ENCODE results near the gene PARP16.

The PARP16 gene

DNA sequence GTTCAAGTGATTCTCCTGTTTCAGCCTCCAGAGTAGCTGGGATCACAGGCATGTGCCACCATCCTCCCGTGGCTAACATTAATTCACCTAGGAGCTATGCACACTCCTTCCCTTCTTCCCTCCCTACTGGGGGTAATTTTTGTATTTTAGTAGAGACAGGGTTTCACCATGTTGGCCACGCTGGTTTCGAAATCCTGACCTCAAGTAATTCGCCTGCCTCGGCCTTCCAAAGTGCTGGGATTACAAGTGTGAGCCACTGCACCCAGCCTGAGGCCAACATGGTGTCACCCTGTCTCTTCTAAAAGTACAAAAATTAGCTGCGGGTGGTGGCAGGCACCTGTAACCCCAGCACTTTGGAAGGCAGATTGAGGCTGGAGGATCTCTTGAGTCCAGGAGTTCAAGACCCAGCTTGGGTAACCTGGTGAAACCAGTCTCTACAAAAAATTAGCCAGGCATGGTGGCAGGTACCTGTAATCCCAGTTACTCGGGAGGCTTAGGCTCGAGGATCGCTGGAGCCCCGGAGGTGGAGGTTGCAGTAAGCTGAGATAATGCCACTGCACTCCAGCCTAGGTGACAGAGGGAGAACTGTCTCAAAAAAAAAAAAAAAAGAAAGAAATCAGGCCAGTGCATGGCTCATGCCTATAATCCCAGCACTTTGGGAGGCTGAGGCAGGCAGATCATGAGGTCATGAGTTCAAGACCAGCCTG, 23.9 kb upstream of the PARP16 start:
- DNase-seq = no peak

DNA sequence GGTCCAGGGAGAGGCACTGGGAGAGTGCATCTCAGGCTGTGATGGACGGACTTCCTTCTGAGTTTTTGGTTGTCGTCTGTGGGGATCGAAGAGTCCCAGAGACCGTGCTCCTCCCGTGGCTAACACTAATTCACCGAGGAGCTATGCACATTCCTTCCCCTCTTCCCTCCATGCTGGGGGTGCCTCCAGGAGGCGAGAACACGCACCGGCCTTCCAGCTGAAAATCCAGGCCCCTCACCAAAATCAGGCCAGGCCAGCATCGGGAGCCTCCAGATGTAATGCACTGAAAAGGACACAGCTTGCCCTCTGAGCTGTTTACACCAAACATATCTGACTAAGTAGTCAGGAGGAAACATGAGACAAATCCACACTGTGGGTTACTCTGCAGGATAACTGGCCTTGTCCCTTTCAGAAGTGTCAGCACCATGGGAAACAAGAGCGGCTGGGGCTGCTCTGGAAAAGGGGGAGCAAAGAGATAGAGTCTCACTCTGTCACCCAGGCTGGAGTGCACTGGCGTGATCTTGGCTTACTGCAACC, 23.3 kb upstream of the PARP16 start:
- no peak for DNase-seq

DNA sequence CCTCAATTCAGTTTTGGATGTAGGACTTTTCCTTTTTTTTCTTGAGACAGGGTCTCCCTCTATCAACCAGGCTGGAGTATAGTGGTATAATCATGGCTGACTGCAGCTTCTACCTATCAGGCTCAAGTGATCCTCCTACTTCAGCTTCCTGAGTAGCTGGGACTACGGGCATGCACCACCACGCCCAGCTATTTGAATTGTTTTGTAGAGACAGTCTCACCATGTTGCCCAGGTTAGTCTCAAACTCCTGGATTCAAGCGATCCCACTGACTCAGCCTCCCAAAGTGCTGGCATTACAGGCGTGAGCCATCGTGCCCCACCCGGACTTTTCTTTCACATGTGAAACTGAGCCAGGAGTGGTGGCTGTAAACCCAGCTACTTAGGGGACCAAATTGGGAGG, 21.3 kb upstream of the PARP16 start:
- no peak for DNase-seq

DNA sequence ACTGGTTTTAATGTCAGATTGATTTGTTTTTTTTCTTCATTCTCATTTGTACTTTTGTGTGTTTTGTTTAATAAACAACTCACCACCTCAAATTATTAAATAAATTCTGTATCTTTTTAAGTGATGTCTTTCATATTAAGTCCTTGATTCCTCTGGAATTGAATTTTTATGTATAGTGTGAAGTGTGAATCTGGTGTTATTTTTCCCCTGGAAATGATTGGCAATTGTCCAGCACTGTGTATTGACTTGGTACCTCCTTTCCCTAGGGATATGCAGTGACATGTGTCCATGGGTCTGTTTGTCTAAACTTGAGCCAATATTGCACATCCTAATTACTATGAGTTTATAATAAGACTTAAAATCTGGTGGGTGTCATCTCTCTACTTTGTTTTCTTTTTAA, 19.9 kb upstream of the PARP16 start:
- no peak for DNase-seq

DNA sequence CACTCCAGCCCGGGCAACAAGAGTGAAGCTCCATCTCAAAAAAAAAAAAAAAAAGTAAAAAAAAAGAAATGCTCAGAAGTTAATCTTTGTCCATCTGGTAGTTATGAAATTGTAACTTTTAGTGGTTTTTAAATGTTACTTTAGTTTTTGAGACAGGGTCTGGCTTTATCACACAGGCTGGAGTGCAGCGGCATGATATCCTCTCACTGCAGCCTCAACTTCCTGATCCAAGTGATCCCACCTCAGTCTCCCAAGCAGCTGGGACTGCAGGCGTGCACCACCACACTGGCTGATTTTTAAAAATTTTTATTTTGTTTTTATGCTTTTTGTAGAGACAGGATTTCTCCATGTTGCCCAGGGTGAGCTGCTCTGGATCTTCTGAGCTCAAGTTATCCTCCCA, 19.1 kb upstream of the PARP16 start:
- no peak for DNase-seq

DNA sequence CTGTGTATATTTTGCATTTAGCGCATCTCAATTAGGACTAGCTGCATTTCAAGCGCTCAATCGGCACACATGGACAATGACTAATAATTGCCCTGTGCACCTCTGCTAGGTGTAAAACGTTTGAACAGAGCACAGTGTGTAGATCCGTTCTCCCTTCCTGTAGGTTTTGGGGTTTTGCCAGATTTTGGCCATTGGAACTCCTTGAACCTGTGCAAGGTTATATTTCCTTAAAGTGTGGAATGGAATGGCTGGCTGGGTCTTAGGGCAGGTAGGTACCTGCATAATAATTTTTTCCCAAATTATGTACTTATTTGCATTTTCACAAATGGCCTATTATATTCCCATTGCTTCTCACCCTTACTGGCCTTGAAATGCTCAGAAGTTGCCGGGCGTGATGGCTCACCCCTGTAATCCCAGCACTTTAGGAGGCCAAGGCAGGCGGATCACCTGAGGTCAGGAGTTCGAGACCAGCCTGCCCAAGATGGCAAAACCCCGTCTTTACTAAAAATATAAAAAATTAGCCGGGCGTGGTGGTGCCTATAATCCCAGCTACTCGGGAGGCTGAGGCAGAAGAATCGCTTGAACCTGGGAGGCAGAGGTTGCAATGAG, 18.6 kb upstream of the PARP16 start:
- DNase-seq = no peak

DNA sequence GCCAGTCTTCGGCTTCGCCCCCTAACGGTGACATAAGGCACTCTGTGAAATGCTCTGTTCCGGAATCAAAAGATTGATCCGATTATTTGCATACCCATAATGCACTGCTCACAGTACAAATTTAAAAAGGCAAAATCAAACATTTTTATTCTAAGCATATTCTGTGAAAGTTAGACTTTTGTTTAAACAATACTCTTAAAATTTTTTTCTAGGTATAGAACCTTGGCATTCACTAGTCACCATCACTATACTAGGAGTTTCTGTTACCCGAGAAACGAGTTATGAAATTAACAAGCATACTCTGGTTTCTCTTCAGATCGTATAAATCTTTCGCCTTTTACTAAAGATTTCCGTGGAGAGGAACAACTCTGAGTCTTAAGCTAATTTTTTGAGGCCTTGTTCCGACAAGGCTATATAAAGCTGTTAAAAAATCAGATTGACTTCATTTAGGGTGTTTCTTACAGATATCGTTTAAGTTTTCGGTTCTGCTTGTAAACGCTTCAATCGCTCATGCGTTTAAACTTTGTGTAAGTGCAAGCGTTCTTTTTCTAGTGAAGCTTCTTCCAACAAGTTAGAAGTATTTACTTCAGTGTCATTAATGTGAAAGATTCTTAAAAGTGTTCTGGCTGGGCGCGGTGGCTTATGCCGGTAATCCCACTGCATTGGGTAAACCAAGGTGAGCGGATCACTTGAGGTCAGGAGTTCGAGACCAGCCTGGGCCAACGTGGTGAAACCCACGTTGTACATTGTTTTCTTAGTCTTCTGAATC, 17.9 kb upstream of the PARP16 start, which contains the start of gene RNU5B-1:
TSS of gene RNU5B-1 (plus strand) at position 297 of the 769 bp plus-strand sequence.
- peak; percentile 84 for DNase-seq

DNA sequence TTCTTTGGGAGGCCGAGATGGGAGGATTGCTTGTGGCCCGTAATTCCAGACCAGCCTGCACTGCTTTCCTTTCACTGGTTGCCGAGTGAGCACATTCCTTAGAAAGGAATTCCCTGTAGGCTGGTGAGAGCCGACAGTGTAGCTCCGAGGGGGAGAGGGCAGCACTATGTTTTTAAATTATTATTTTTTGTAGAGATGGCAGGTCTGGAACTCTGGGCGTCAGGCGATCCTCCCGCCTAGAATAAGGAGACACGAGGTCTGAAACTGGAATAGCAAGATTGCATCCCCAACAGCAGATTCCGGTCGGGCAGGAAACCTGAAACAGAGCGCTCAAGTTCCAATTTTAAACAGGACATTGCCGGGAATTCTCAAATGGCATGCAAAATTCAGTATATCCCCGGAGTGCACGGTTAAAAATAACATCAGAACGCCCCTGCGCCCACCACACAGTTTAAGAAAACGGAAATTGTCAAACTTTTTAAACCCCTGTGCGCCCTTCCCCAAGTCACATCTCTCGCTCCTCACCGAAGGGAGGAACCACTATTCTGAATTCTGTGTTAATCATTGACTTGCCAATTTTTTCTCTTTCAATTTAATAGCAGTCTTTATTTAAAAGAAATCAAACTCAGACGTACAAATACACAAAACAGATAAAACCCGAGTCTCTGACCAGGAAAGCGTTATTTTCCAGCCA, 17.2 kb upstream of the PARP16 start:
- no peak for DNase-seq

DNA sequence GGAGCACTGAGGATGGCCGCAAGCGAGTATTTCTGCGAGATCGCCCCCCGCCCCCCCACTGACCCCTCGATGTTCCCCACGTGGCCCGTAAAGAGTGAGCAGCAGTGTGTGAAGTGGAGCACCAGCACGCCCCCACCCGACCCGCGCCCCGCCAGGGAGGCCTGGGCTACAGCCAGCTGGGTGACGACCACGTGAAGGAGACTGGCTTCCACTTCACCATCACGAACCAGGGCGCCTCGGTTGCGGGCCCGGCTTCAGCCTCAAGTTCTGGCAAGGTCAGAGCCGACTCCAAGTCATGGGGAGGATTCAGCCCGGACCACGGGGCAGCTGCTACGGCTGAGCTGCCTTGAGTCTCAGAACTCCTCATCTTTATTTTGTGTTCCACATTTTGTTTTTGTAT, 15.4 kb upstream of the PARP16 start:
- DNase-seq = no peak

DNA sequence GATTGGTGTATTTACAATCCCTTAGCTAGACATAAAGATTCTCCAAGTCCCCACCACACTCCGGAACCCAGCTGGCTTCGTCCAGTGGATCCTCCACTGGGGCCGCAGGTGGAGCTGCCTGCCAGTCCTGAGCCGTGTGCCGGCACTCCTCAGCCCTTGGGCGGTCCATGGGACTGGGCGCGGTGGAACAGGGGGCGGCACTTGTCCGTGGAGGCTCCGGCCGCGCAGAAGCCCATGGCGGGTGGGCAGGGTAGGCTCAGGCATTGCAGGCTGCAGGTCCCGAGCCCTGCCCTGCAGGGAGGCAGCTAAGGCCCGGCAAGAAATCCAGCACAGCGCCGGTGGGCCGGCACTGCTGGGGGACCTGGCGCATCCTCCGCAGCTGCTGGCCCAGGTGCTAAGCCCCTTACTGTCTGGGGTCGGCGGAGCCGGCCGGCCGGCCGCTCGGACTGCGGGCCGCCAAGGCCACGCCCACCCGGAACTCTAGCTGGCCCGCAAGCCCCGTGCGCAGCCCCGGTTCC, 14.3 kb upstream of the PARP16 start:
- no peak for DNase-seq

DNA sequence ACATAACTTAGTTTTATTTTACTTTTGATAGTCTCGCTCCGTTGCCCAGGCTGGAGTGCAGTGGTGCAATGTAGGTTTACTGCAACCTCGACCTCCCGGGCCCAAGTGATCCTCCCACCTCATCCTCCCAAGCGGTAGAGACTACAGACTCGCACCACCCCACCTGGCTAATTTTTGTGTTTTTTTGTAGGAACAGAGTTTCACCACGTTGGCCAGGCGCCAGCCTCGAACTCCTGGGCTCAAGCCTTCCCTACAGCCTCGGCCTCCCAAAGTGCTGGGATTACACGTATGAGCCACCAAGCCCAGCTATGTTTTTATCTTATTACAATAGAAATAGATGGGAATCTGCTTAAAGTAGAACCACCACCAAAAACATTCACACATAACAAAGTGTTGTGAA, 12.0 kb upstream of the PARP16 start:
- no peak for DNase-seq

DNA sequence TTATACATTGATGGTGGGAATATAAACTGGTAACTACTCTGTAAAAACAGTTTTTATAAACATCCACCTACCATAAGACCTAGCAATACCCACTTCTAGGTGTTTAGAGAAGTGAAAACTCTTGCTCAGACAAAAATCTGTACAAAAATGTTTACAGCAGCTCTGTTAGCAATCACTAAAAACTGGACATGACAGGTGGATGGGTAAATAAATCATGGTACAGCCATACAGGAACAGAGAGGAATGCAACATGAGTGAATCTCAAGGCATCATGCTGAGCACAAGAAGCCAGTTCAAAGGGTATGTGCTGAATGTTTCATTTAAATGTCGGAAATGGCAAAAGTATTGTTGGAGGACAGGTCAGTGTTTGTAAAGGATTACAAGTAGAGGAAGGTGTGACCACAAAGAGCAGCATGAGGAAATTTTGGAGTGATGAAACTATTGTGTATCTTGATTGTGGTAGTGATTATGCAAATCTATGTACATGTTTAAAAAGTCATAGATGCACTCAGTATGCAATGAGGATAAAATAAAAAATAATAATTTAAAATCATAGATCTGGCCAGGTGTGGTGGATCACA, 6.3 kb upstream of the PARP16 start:
- DNase-seq = no peak

DNA sequence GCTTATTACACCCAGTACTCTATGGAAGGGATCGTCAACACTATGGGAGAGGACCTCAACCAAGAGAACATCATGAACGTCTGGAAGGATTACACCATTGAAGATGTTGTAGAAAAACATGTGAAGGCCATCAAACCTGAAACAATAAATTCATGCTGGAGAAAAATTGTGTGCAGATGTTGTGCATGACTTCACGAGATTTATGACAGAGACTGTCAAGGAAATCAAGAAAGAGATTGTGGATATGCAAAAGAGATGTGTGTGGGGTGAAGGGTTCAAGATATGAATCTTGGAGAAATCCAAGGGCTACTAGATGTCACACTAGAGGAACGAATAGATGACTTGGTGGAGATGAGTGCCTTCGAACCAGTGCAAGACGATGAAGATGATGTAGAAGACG, 3.5 kb upstream of the PARP16 start:
- no peak for DNase-seq

DNA sequence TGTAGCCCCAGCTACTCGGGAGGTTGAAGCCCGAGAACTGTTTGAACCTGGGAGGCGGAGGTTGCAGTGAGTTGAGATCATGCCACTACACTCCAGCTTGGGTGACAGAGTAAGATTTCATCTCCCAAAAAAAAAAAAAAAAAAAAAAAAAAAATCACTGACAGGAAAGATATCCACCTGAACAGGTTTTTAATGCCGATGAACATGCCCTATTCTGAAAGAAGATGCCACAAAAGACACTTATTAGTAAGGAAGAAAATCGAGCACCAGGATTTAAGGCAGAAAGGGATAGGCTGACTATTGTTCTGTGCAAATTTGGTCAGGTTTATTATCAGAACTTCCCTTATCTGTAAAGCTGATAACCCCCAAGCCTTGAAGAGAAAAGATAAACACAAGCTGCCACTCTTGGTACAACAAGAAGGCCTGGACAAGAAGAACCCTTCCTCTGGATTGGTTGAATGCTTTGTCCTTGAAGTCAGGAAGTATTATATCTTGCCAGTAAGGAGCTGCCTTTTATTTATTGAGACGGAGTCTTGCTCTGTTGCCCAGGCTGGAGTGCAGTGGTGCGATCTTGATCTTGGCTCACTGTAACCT, 2.7 kb upstream of the PARP16 start:
- no peak for DNase-seq

DNA sequence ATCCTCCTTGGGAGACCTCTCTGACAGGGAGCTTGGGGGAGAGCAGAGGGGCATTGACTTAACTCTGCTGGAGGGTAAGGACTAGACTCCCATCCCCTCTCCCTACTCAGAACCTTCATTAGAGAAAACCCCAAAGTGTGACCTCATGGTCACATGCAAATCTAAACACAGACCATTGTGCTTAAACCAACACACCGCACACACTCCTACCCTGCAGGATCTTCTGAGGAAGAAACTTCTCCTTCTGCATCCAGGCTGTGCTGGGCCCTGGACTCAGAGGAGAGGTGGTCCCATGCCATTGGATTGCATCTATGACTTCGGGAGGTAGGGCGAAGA, 805 bp upstream of the PARP16 start:
- DNase-seq = no peak

DNA sequence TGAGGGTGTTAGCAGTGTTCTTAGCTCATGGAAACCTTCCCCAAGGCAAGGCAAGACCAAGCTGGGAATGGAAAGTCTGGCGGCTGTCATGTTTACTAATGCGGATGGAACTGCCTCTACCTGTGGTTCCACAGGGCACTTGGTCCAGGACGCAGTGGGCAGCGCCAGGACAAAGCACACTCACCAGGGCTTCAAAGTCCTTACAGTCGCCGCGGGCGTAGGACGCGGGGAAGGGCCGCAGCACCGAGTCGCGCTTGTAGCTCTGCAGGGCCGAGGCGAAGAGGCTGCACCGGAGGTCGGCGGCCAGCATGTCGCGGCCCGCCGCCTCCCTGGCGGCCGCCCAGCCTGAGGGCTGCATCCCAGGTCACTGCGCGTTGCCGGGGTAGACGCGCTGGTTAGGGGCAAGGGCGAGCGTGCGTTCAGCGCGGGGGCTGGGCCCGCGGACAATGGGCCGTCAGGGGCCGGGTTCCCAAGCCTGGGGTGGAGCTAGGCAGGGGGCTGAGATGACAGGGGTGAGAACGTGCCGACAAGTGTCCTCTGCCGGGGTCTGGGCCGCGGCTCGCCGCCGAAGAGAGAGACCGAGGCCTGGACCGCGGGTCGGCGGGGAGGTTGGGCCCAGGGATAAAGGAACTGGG, 497 bp downstream of the PARP16 start:
- no peak for DNase-seq

DNA sequence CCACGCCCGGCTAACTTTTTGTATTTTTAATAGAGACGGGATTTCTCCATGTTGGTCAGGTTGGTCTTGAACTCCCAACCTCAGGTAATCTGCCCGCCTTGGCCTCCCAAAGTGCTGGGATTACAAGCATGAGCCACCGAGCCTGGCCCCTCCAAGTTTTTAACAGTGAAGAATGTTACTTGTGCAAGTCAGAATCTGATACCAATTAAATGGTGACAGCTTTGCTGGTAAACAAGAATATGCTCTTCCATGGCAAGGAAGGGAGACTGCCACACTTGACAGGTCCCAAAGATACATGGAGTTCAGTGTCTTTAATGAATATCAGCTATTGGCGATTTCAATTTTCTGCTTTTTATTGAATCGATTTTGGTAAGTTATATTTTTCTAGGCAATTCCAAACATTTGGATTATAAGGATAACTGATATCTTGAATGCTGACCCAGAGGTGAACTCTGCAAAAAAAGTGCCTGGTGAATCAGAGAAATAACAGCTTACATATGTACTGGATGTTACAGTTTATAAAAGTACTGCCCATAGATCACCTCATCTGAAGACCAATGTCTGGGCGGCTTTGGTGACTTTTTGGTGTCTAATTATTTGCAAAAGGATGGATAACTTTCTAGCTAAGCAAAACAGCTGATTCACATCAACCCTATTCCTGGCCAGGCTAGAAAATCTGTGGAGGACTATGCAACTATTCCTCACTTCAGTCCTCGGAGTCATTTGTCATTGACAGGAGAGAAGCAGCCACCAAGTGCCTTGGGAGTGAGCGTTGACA, 1.2 kb downstream of the PARP16 start:
- DNase-seq = no peak

DNA sequence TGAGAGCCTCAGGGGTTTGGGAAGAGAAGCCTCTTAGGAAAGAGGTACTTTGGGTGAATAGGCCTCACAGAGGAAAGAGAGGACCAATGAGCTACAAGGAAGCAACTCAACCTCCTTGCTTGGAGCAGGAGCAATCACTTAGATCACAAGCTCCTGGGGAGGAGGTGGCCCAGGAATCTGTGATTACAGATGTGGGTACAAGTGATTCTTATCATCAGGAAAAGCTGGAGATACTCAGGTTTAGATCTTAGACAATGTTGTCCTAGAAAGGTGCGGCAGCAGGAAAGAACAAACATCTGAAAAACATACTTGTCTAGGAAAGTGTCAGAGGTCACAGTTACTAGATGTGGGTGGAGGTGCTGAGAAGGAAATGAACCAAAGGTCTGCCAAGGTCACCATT, 8.2 kb downstream of the PARP16 start:
- no peak for DNase-seq

DNA sequence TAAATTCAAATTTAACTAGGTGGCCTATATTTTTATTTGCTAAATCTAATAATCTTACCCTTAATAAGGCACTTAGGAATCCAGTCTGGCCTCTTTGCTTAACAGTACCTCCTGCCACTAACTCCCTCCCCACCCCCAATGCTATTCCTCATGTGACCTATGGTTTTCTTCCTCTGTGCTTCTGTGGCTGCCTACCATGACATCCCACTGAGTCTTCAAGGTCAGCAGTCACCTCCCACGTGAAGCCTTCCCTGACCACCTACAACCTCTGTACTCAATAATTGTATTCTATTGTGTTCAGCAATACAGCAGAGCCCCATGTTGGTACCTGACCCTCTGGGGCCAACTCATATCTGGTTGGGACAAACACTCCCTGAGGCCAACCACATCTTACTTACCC, 9.7 kb downstream of the PARP16 start:
- DNase-seq = no peak

DNA sequence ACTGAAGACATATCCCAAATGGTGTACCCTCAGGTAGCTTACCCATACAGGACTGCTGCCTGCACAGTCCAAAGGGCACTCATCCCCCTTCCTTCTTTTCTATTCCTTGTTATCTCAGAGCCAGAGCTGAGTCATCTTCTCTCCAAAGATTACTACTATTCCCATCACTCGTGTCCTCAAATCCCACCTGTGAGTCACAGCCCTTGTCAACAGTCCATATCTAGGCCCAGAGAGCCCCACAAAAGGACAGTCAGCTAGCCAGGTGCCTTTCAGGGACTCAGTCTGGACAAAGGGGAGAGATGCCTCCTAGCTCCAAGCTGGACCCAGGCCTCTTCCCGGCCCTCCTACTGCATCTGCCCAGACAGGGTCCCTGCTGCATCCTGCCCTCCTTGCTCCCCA, 11.0 kb downstream of the PARP16 start:
- no peak for DNase-seq

DNA sequence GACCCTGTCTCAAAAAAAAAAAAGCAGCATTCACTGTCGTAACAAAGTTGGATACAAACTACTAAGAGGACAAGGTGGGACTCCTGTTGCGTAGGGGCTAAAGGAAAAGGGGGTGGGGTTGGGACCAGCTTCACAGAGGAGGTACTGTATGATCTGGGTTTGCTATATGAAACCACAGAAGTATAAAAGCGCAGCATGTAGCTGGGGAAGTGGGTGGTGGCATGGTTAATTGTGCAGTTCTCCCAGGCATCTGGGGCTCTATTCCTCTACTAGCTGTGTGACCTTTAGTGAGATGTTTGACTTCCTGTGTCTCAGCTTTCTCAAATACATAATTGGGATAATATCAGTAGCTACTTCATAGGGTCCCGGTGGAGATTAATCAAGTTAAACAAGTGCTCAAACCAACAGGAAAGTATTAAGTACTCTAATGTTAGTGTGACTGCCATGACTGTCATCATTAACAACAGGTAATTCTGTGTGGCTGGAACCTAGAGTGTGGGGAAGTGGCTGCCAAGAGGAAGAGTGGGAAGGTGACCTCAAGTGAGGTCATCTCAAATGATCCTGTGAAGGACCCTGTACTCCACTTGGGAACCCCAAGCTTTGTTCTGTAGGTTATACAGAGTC, 11.5 kb downstream of the PARP16 start:
- DNase-seq = no peak

Measured in CD4-positive, alpha-beta T cell treated with Interleukin-15 for 1 hour (primary cell).